Measurements from ENCODE around the gene ABHD17A.
"Not testable (repeated sequence)": the region's sequence is repeated elsewhere in the genome, so short reads cannot be mapped to it uniquely, and the experiment has no call there.

The ABHD17A gene

GRCh38 chr19:1908364-1908678 lies 23.0 kb upstream of the ABHD17A start:
- DNase-seq: no peak

GRCh38 chr19:1907563-1908363 lies 22.5 kb upstream of the ABHD17A start:
- DNase-seq: no peak

- no peak for DNase-seq
Observed at GRCh38 chr19:1906985-1907562, 21.8 kb upstream of the ABHD17A start.

- no peak for DNase-seq
Observed at GRCh38 chr19:1905863-1906375, 20.6 kb upstream of the ABHD17A start.

GRCh38 chr19:1905110-1905862 lies 20.0 kb upstream of the ABHD17A start, which contains the start of the genes ADAT3 and SCAMP4:
TSS of gene ADAT3 (plus strand) at chr19:1905399. CDS start at chr19:1912048, 6,649 bp downstream.
TSS of gene SCAMP4 (plus strand) at chr19:1905399. CDS start at chr19:1915020, 9,621 bp downstream.
- peak; percentile 95 for DNase-seq

GRCh38 chr19:1904860-1905109 lies 19.5 kb upstream of the ABHD17A start:
- no peak for DNase-seq

GRCh38 chr19:1902923-1903322 lies 17.6 kb upstream of the ABHD17A start:
- DNase-seq: no peak

GRCh38 chr19:1901940-1902404 lies 16.7 kb upstream of the ABHD17A start:
- no peak for DNase-seq

GRCh38 chr19:1896508-1896907 lies 11.2 kb upstream of the ABHD17A start:
- no peak for DNase-seq

GRCh38 chr19:1893791-1894190 lies 8.5 kb upstream of the ABHD17A start:
- no peak for DNase-seq

- DNase-seq: no peak
Observed at GRCh38 chr19:1889907-1890306, 4.6 kb upstream of the ABHD17A start.

GRCh38 chr19:1888385-1888784 lies 3.1 kb upstream of the ABHD17A start:
- no peak for DNase-seq

GRCh38 chr19:1886360-1886759 lies 1.1 kb upstream of the ABHD17A start:
- not testable (repeated sequence) for DNase-seq

GRCh38 chr19:1884719-1885334 lies 469 bp downstream of the ABHD17A start:
- DNase-seq: no peak

- no peak for DNase-seq
Observed at GRCh38 chr19:1884291-1884718, 991 bp downstream of the ABHD17A start.

- DNase-seq: no peak
Observed at GRCh38 chr19:1883784-1884183, 1.5 kb downstream of the ABHD17A start.

GRCh38 chr19:1882786-1883692 lies 2.3 kb downstream of the ABHD17A start:
- no peak for DNase-seq

GRCh38 chr19:1882089-1882785 lies 3.1 kb downstream of the ABHD17A start:
- no peak for DNase-seq

GRCh38 chr19:1881393-1882088 lies 3.8 kb downstream of the ABHD17A start:
- not testable (repeated sequence) for DNase-seq

GRCh38 chr19:1880611-1881392 lies 4.5 kb downstream of the ABHD17A start:
- DNase-seq: no peak

All from DMS79 treated with DMSO at 0.1 percent for 48 hours (cell line).